ELF-1 (cell line): Measurements from ENCODE around the gene CHPF.

Experiments used
- DNase-seq: peaks from one replicate; pipeline ENCODE4 v3.0.0-alpha.2; 2016; ENCODE audit warnings: low read depth, low spot score

The CHPF gene

DNA sequence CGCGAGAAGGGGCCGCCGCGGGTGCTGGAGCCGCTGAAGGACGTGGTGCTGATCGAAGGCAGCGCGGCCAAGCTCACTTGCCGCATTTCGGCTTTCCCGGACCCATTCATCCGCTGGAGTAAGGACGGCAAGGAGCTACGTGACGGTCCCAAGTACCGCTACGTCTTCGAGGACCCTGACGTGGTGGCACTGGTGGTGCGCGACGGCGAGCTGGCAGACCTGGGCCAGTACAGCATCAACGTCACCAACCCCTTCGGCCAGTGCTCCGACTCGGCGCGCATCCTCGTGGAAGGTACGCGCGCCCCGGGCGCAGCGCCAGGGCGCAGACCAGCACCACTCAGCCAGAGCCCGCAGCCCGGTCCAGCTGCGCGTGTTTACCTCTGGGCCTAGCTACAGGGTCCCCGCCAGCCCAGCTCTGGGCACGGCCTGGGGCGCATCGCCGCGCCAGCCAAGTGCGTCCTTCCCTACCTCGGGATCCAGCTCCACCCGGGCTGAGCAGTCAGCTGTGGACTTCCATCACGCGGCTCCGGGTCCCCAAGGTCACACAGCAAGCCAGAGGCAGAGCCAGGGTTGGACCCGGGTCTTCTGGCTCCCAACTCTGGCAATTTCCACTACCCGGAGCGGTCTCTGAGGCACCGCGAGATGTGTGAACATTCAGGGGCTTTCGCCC is 46.6 kb downstream of the CHPF start:
- peak; percentile 52 for DNase-seq

DNA sequence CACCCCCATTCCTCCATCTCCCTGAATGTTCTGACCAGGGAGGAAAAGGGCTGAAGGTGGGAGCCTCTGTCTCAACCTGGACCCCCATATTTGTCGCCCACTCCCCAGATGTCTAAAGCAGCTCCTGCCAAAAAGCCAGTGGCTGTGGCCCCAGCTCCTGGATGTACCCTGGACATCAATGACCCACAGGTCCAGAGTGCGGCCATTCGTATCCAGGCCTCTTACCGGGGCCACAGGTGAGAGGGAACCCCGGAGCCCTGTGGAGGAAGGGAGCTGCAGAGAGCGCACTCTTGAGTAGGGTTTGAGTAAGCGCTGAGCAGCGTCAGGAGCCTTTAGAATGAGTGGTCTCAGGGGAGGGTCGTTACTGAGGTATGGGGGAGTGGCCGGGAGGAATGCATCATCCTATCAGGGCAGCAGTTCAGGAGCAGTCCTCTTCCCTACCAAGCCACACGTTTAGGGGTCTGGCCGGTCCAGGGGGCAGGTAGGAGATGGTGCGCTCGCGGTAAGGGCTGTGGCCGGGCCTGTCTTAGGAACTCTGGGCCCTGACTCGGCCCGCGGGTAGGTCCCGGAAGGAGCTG is 47.3 kb downstream of the CHPF start:
- DNase-seq, result no peak

DNA sequence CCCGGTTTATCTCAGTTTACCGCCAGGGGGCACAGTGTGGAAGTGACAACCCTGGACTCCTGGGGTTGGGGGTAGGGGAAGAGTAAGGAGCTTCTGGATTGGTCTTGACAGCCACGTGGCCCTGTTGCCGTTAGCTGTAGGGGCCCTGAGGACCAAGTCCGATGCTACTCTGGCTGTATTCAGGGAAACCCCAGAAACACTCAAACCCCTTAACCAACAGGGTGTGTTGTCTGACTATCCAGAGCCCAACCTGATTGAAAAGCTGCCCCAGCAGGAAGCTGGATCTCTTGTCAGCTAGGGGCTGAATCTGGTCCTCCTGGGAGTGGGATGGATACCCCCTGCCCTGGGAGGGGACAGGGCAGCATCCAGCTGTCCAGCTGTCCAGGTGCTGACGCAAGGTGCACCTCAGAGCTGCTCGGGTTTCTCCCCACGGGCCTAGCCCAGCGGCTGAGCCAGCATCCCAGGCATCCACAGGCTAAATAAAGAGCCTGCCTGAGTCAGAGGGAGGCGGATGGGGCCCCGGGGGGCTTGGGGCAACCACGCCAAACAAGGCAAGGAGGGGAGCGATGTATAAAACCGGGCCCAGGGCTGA is 48.0 kb downstream of the CHPF start:
- peak; percentile 81 for DNase-seq

- DNase-seq, result no peak
These were observed 48.6 kb downstream of the CHPF start for GRCh38 chr2:219494952-219495530.

DNA sequence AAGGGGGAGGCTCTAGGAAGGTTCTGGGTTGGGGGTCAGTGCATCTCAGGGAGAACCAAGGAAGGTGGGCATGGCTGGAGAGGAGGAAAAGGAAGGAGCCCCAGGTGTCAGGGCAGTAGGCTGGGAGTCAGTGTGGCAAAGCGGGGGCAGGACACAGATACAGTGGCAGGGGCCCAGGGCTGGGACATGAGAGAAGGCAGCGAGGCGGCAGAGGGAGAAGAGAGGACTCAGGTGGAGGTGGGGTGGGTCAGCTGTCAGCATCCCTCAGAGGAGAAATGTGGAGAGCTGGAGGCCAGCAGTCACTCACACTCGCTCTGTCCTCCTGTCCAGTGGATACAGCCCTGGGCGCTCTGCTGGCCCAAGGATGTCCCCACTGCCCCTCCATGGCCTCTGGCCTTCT is 50.5 kb downstream of the CHPF start:
- no peak for DNase-seq

DNA sequence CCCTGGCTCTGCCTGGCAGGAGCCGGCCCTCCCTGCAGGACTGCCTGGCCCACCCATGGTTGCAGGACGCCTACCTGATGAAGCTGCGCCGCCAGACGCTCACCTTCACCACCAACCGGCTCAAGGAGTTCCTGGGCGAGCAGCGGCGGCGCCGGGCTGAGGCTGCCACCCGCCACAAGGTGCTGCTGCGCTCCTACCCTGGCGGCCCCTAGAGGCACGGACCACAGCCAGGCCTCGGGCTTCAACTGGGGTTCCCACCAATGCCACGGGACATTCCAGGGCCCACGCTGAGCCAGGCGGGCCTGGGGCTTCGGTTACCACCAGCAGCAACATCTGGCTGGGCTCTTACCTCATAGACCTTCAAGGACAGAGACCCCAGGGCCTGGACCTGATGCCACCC is 51.0 kb downstream of the CHPF start:
- DNase-seq, result peak; percentile 74

- DNase-seq, result no peak
These were observed 52.2 kb downstream of the CHPF start for GRCh38 chr2:219491278-219491963.

- no peak for DNase-seq
These were observed 52.9 kb downstream of the CHPF start for GRCh38 chr2:219490600-219491130.

DNA sequence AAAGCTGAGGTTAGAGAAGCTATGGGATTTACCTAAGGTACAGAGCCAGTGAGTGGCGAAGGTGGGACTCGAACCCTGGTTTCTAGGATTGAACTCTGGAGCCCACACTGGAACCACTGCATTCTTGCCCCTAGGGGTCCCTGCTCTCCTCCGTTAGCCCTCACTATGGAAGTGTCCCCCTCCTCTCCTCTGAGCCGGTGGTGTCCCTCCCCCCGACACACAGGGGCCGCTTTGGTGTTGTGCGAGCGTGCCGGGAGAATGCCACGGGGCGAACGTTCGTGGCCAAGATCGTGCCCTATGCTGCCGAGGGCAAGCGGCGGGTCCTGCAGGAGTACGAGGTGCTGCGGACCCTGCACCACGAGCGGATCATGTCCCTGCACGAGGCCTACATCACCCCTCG is 53.4 kb downstream of the CHPF start:
- DNase-seq, result no peak

DNA sequence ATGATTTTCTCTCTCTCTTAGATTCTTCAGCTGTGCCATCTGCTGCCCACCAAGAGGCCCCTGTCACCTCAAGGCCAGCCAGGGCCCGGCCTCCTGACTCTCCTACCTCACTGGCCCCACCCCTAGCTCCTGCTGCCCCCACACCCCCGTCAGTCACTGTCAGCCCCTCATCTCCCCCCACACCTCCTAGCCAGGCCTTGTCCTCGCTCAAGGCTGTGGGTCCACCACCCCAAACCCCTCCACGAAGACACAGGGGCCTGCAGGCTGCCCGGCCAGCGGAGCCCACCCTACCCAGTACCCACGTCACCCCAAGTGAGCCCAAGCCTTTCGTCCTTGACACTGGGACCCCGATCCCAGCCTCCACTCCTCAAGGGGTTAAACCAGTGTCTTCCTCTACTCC is 54.3 kb downstream of the CHPF start:
- no peak for DNase-seq
